H9 (cell line): ENCODE data around the gene STK32C. TPM values are rescaled to one million over a fixed set of nuclear protein-coding genes. Genes with fewer than 3 reads are reported as not detected.

ENCODE experiments used
- DNase-seq: peaks from one replicate; pipeline ENCODE4 v3.0.0-alpha.2; 2017
- H2AFZ ChIP-seq: one replicate; pipeline ENCODE4 v1.6.1; 2013; ENCODE audit warnings: mild to moderate bottlenecking, low read length, control low read depth, moderate library complexity
- H2AK5ac ChIP-seq: 2 replicates; pipeline ENCODE4 v1.6.1; 2013; ENCODE audit warnings: low read length, control low read depth, mixed read lengths; ENCODE audit not compliant: insufficient read length
- H2BK120ac ChIP-seq: one replicate; pipeline ENCODE4 v1.6.1; 2013; ENCODE audit warnings: low read depth, mild to moderate bottlenecking, low read length, control low read depth, inconsistent platforms; ENCODE audit not compliant: poor library complexity, severe bottlenecking
- H2BK12ac ChIP-seq: 2 replicates; pipeline ENCODE4 v1.6.1; 2013; ENCODE audit warnings: low read length, control low read depth, mixed read lengths, low read depth; ENCODE audit not compliant: insufficient read length
- H2BK15ac ChIP-seq: 2 replicates; pipeline ENCODE4 v1.6.1; 2013; ENCODE audit warnings: low read depth, low read length, control low read depth
- H2BK20ac ChIP-seq: one replicate; pipeline ENCODE4 v1.6.1; 2013; ENCODE audit warnings: low read depth, mild to moderate bottlenecking, low read length, control low read depth, inconsistent platforms; ENCODE audit not compliant: poor library complexity, severe bottlenecking
- H2BK5ac ChIP-seq: 2 replicates; pipeline ENCODE4 v1.6.1; 2013; ENCODE audit warnings: low read length, control low read depth, mixed read lengths; ENCODE audit not compliant: insufficient read length
- H3K14ac ChIP-seq: 2 replicates; pipeline ENCODE4 v1.6.1; 2013; ENCODE audit warnings: low read length, control low read depth; ENCODE audit not compliant: insufficient read depth
- H3K18ac ChIP-seq: 2 replicates; pipeline ENCODE4 v1.6.1; 2013; ENCODE audit warnings: low read depth, mild to moderate bottlenecking, mixed read lengths, low read length, control low read depth; ENCODE audit not compliant: insufficient read length
- H3K23ac ChIP-seq: 2 replicates; pipeline ENCODE4 v1.6.1; 2013; ENCODE audit warnings: low read length, control low read depth, mixed read lengths, low read depth; ENCODE audit not compliant: insufficient read length
- H3K23me2 ChIP-seq: 2 replicates; pipeline ENCODE4 v1.6.1; 2013; ENCODE audit warnings: low read depth, mild to moderate bottlenecking, mixed read lengths, low read length, control low read depth; ENCODE audit not compliant: insufficient read length, poor library complexity, severe bottlenecking
- H3K27ac ChIP-seq: 2 replicates; pipeline ENCODE4 v1.5.1; 2013; ENCODE audit warnings: low read length, control low read depth, mixed read lengths, low read depth; ENCODE audit not compliant: insufficient read length
- H3K27me3 ChIP-seq: 2 replicates; pipeline ENCODE4 v1.6.1; 2013; ENCODE audit warnings: low read length, control low read depth, inconsistent platforms; ENCODE audit not compliant: insufficient read depth
- H3K4ac ChIP-seq: 2 replicates; pipeline ENCODE4 v1.6.1; 2013; ENCODE audit warnings: low read depth, mild to moderate bottlenecking, control low read depth, inconsistent platforms, low read length, moderate library complexity
- H3K4me1 ChIP-seq: 2 replicates; pipeline ENCODE4 v1.6.1; 2013; ENCODE audit warnings: low read length, control low read depth, inconsistent platforms; ENCODE audit not compliant: insufficient read depth
- H3K4me2 ChIP-seq: 2 replicates; pipeline ENCODE4 v1.6.1; 2013; ENCODE audit warnings: low read length, control low read depth, mixed read lengths; ENCODE audit not compliant: insufficient read length, insufficient read depth
- H3K56ac ChIP-seq: 2 replicates; pipeline ENCODE4 v1.6.1; 2013; ENCODE audit warnings: low read depth, mild to moderate bottlenecking, mixed read lengths, low read length, control low read depth; ENCODE audit not compliant: insufficient read length
- H3K79me1 ChIP-seq: 2 replicates; pipeline ENCODE4 v1.6.1; 2013; ENCODE audit warnings: low read depth, mild to moderate bottlenecking, moderate library complexity, low read length, control low read depth, inconsistent platforms; ENCODE audit not compliant: insufficient read depth, poor library complexity, severe bottlenecking
- H3K79me2 ChIP-seq: 2 replicates; pipeline ENCODE4 v1.6.1; 2013; ENCODE audit warnings: low read length, control low read depth, inconsistent platforms; ENCODE audit not compliant: insufficient read depth
- H3K9ac ChIP-seq: 2 replicates; pipeline ENCODE4 v1.6.1; 2013; ENCODE audit warnings: low read length, control low read depth, mixed read lengths; ENCODE audit not compliant: insufficient read length; ENCODE audit errors: extremely low read depth
- H3K9me3 ChIP-seq: one replicate; pipeline ENCODE4 v1.6.1; 2013; ENCODE audit warnings: low read depth, low read length, inconsistent platforms; ENCODE audit not compliant: control insufficient read depth
- H3T11ph ChIP-seq: one replicate; pipeline ENCODE4 v1.6.1; 2013; ENCODE audit warnings: mild to moderate bottlenecking, low read length, control low read depth, inconsistent platforms
- H4K20me1 ChIP-seq: one replicate; pipeline ENCODE4 v1.6.1; 2013; ENCODE audit not compliant: control insufficient read depth, insufficient read length, insufficient read depth
- H4K5ac ChIP-seq: 2 replicates; pipeline ENCODE4 v1.6.1; 2013; ENCODE audit warnings: low read depth, mild to moderate bottlenecking, mixed read lengths, low read length, control low read depth; ENCODE audit not compliant: insufficient read length
- H4K8ac ChIP-seq: replicated peaks from 2 replicates; pipeline ENCODE4 v1.6.1; 2013; ENCODE audit warnings: low read length, control low read depth, mixed read lengths, low read depth; ENCODE audit not compliant: insufficient read length
- H4K91ac ChIP-seq: 2 replicates; pipeline ENCODE4 v1.6.1; 2013; ENCODE audit warnings: low read depth, mild to moderate bottlenecking, moderate library complexity, mixed read lengths, low read length, control low read depth; ENCODE audit not compliant: insufficient read length
- H3K27ac Mint-ChIP-seq, 3 experiments: 2 replicates in 2 of 3; 3 replicates in 1 of 3; pipeline ENCODE4 v1.8.0; 2020 to 2021; ENCODE audit warnings: mixed read lengths in 3 of 3, mild to moderate bottlenecking in 1 of 3, moderate library complexity in 1 of 3
- H3K27me3 Mint-ChIP-seq: 2 replicates; pipeline ENCODE4 v1.8.0; 2021; ENCODE audit warnings: low read depth, mild to moderate bottlenecking, moderate library complexity, mixed read lengths
- H3K36me3 Mint-ChIP-seq, 3 experiments: 2 replicates in 2 of 3; 3 replicates in 1 of 3; pipeline ENCODE4 v1.8.0; 2020 to 2021; ENCODE audit warnings: low read depth in 3 of 3, mixed read lengths in 3 of 3; ENCODE audit not compliant: insufficient read depth in 1 of 3
- H3K4me1 Mint-ChIP-seq, 2 experiments: 2 replicates each; pipeline ENCODE4 v1.8.0; 2020; ENCODE audit warnings: mixed read lengths in 2 of 2
- H3K4me3 Mint-ChIP-seq, 2 experiments: 2 replicates in 1 of 2; 3 replicates in 1 of 2; pipeline ENCODE4 v1.8.0; 2020 to 2021; ENCODE audit warnings: mild to moderate bottlenecking in 2 of 2, mixed read lengths in 2 of 2, moderate library complexity in 1 of 2
- H3K9me3 Mint-ChIP-seq, 2 experiments: 2 replicates in 1 of 2; 3 replicates in 1 of 2; pipeline ENCODE4 v1.8.0; 2020; ENCODE audit warnings: mild to moderate bottlenecking in 2 of 2, mixed read lengths in 2 of 2, moderate library complexity in 1 of 2
- CTCF ChIP-seq: fragments of 200-600 bp; sonication (generic); conservative IDR thresholded peaks from 3 replicates; pipeline ENCODE4 v1.8.0; 2021; ENCODE audit warnings: antibody characterized with exemption, mild to moderate bottlenecking
- WGBS: extraction: QIAGEN DNeasy Blood & Tissue Kit; methylation state at CpG from one replicate; pipeline ENCODE4 v1.1.7; 2013; ENCODE audit warnings: missing lambda C conversion rate, low lambda C conversion rate, mixed read lengths; ENCODE audit not compliant: insufficient read length; ENCODE audit errors: extremely low coverage; 5-methylcytosine and 5-hydroxymethylcytosine counted together
- total RNA-seq: library from RNA; stranded (reverse); gene quantifications from 2 replicates; pipeline ENCODE4 v1.2.1, GENCODE V29; 2021

STK32C gene
- total RNA-seq, 1 experiment from 2014 or later: 11.3 TPM

DNA sequence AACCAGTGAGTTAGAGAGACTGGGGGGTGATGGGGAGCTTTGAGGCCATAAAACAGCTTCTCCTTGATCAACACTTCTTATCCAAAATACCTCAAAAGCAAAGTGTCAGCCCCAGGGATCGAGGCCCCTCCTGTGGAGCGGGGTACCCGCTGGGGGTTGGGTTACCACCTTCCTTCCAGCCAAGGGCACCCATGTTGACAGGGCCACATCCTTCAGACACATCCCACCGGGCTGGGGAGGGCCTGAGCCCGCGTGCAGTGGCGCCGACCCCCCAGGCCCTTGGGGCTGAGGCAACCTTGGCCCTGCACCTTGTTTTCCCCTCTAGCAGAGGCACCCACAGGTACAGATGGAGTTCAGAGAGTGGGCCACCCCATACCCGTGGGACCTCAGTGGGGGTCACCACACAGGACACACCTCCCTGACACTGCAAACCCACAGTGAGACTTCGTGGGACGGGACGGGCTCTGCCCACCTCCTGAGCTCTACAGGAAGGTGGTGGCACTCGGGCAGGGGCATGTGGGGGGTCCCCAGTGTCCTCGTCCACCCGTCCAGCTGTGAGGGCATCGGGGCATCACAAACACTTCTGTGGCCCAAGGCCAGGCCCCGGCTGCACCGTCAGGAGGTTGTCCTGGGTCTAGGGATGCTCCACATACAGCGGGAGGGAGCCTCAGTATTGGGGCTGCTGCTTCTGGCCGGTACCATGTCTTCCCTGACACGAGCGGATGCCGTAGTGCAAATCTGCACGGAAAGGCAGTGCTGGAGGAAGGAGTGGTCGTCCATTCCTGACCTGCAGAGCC is 110.3 kb downstream of the STK32C start:
- no peak overlapping the region for H3K4me3 Mint-ChIP-seq
- Histone ChIP-seq H2BK5ac (no peak overlapping the region), H3K23ac (no peak overlapping the region), H2BK15ac (no peak overlapping the region), H3K18ac (no peak overlapping the region), H3T11ph (no peak overlapping the region), H4K5ac (no peak overlapping the region), H3K27ac (no peak overlapping the region), H2AFZ (no peak overlapping the region), H3K9me3 (no peaks in the 10 kb centered on the region), H3K4me2 (no peak overlapping the region), H3K4me1 (no peaks in the 10 kb centered on the region), H4K8ac (no peak overlapping the region), H3K4ac (no peak overlapping the region), H2BK120ac (no peak overlapping the region), H3K56ac (no peak overlapping the region), H2BK20ac (no peak overlapping the region), H2AK5ac (no peak overlapping the region), H3K14ac (no peak overlapping the region), H3K9ac (no peak overlapping the region), H3K23me2 (no peaks in the 10 kb centered on the region), H4K20me1 (no peaks in the 10 kb centered on the region), H3K79me1 (no peaks in the 10 kb centered on the region), H3K27me3 (no peaks in the 10 kb centered on the region), H3K79me2 (no peaks in the 10 kb centered on the region), H4K91ac (no peak overlapping the region), H2BK12ac (no peak overlapping the region)
- DNase-seq: no peak
- no peaks in the 10 kb centered on the region for H3K27me3 Mint-ChIP-seq
- H3K9me3 Mint-ChIP-seq: no peaks in the 10 kb centered on the region
- no peak for TF ChIP-seq CTCF
- H3K4me1 Mint-ChIP-seq: no peaks in the 10 kb centered on the region
- H3K27ac Mint-ChIP-seq: no peak overlapping the region
- no CpG with 5 or more reads among the region's 25 CpGs for WGBS
- H3K36me3 Mint-ChIP-seq: peaks cover 0 to 13% (median 13%) of the 10 kb centered on the region in 3 experiments; a peak in 4 of 7 replicates
